Ramos (cell line): ENCODE data around the gene NHSL1.

Experiments
- in situ Hi-C: fragments of 300-500 bp; cut with MboI; formaldehyde crosslinking; loops from one replicate; pipeline ENCODE4 v1.14.3; 2022; ENCODE audit warnings: low sequenced_read_pairs; ENCODE audit not compliant: unreplicated experiment

The NHSL1 gene

GRCh38 chr6:138525355-138525754, 26.1 kb upstream of the NHSL1 start:
- in situ Hi-C loops, result no loop called here

- in situ Hi-C loops, result no loop called here
Observed at GRCh38 chr6:138524526-138524925, 25.2 kb upstream of the NHSL1 start.

GRCh38 chr6:138523347-138524210, 24.3 kb upstream of the NHSL1 start:
- in situ Hi-C loops, result no loop called here

GRCh38 chr6:138522611-138523010, 23.3 kb upstream of the NHSL1 start:
- in situ Hi-C loops, result no loop called here

GRCh38 chr6:138521790-138522189, 22.5 kb upstream of the NHSL1 start:
- in situ Hi-C loops, result no loop called here

- in situ Hi-C loops, result no loop called here
Observed at GRCh38 chr6:138520463-138520862, 21.2 kb upstream of the NHSL1 start.

- in situ Hi-C loops, result loop anchor here (5.0 kb wide), 2 partner anchors 86 to 401 kb away; no protein-coding TSS in a partner anchor
Observed at GRCh38 chr6:138518054-138518453, 18.8 kb upstream of the NHSL1 start.

GRCh38 chr6:138517635-138518034, 18.3 kb upstream of the NHSL1 start:
- in situ Hi-C loops, result loop anchor here (5.0 kb wide), 2 partner anchors 85 to 400 kb away; no protein-coding TSS in a partner anchor

- in situ Hi-C loops, result loop anchor here (5.0 kb wide), 2 partner anchors 83 to 398 kb away; no protein-coding TSS in a partner anchor
Observed at GRCh38 chr6:138515657-138516248, 16.5 kb upstream of the NHSL1 start.

GRCh38 chr6:138514860-138515540, 15.7 kb upstream of the NHSL1 start:
- in situ Hi-C loops, result loop anchor here (5.0 kb wide), 2 partner anchors 83 to 398 kb away; no protein-coding TSS in a partner anchor

- in situ Hi-C loops, result no loop called here
Observed at GRCh38 chr6:138512609-138513008, 13.3 kb upstream of the NHSL1 start.

- in situ Hi-C loops, result no loop called here
Observed at GRCh38 chr6:138510093-138510492, 10.8 kb upstream of the NHSL1 start.

GRCh38 chr6:138509371-138509770, 10.1 kb upstream of the NHSL1 start:
- in situ Hi-C loops, result no loop called here

GRCh38 chr6:138508676-138508988, 9.3 kb upstream of the NHSL1 start:
- in situ Hi-C loops, result no loop called here

- in situ Hi-C loops, result no loop called here
Observed at GRCh38 chr6:138507977-138508675, 8.8 kb upstream of the NHSL1 start.

GRCh38 chr6:138504764-138505689, 5.7 kb upstream of the NHSL1 start:
- in situ Hi-C loops, result no loop called here

GRCh38 chr6:138503881-138504680, 4.8 kb upstream of the NHSL1 start:
- in situ Hi-C loops, result no loop called here

GRCh38 chr6:138502546-138502945, 3.3 kb upstream of the NHSL1 start:
- in situ Hi-C loops, result no loop called here
